OCI-LY7 (cell line): ENCODE measurements around the gene SRPK2.
"Not testable (repeated sequence)": the region's sequence is repeated elsewhere in the genome, so short reads cannot be mapped to it uniquely, and the experiment has no call there.

Experiments
- CTCF ChIP-seq: fragments of 200-600 bp; sonication (generic); conservative IDR thresholded peaks from 2 replicates; pipeline ENCODE4 v1.5.1; 2014; ENCODE audit warnings: mild to moderate bottlenecking, antibody characterized with exemption, low read length, moderate library complexity, mixed read lengths
- EZH2phosphoT487 ChIP-seq: fragments of 200-600 bp; sonication (generic); IDR thresholded peaks from 2 replicates; pipeline ENCODE4 v1.6.1; 2018; ENCODE audit warnings: low read depth, borderline replicate concordance, mild to moderate bottlenecking, mixed run types, antibody characterized with exemption, low read length, moderate library complexity, mixed read lengths

GRCh38 chr7:105437356-105437755 lies 48.6 kb upstream of the SRPK2 start:
- not testable (repeated sequence) for TF ChIP-seq CTCF, EZH2phosphoT487
